ENCODE data around the gene DEFB114.
"Not testable (repeated sequence)": the region's sequence is repeated elsewhere in the genome, so short reads cannot be mapped to it uniquely, and the experiment has no call there.

Gene DEFB114

GRCh38 chr6:49964064-49964463, at the start of gene DEFB114:
Gene DEFB114 (minus strand): TSS chr6:49964164. CDS start chr6:49964105, 59 bp downstream.
- no peak for DNase-seq (ENCODE audit: low read depth in 3 of 3)

GRCh38 chr6:50007819-50008218, 43.9 kb upstream of the DEFB114 start:
- no peak for DNase-seq (ENCODE audit: low read depth in 3 of 3)

- DNase-seq (ENCODE audit: low read depth in 3 of 3) = no peak
Observed at GRCh38 chr6:50003139-50003538, 39.2 kb upstream of the DEFB114 start.

- DNase-seq (ENCODE audit: low read depth in 3 of 3) = no peak
Observed at GRCh38 chr6:49995278-49995677, 31.3 kb upstream of the DEFB114 start.

- DNase-seq (ENCODE audit: low read depth in 3 of 3) = no peak
Observed at GRCh38 chr6:49988900-49989299, 24.9 kb upstream of the DEFB114 start.

GRCh38 chr6:49987749-49988148, 23.8 kb upstream of the DEFB114 start:
- DNase-seq (ENCODE audit: low read depth in 3 of 3) = no peak

GRCh38 chr6:49986551-49986950, 22.6 kb upstream of the DEFB114 start:
- DNase-seq (ENCODE audit: low read depth in 3 of 3) = no peak

GRCh38 chr6:49982046-49982445, 18.1 kb upstream of the DEFB114 start:
- DNase-seq (ENCODE audit: low read depth in 3 of 3) = no peak

- no peak for DNase-seq (ENCODE audit: low read depth in 3 of 3)
Observed at GRCh38 chr6:49980898-49981297, 16.9 kb upstream of the DEFB114 start.

GRCh38 chr6:49979584-49979983, 15.6 kb upstream of the DEFB114 start:
- DNase-seq (ENCODE audit: low read depth in 3 of 3) = no peak

GRCh38 chr6:49978332-49979226, 14.6 kb upstream of the DEFB114 start:
- no peak for DNase-seq (ENCODE audit: low read depth in 3 of 3)

GRCh38 chr6:49969605-49970004, 5.6 kb upstream of the DEFB114 start, which contains the start of gene DEFB113:
Gene DEFB113 (minus strand): TSS chr6:49969625. CDS start chr6:49969625, 0 bp downstream.
- DNase-seq (ENCODE audit: low read depth in 3 of 3) = no peak

GRCh38 chr6:49966823-49967222, 2.9 kb upstream of the DEFB114 start:
- DNase-seq (ENCODE audit: low read depth in 3 of 3) = no peak

- no peak for DNase-seq (ENCODE audit: low read depth in 3 of 3)
Observed at GRCh38 chr6:49966334-49966733, 2.4 kb upstream of the DEFB114 start.

GRCh38 chr6:49958180-49958579, 5.8 kb downstream of the DEFB114 start:
- no peak for DNase-seq (ENCODE audit: low read depth in 3 of 3)

GRCh38 chr6:49955847-49956246, 8.1 kb downstream of the DEFB114 start:
- DNase-seq (ENCODE audit: low read depth in 3 of 3) = no peak

- DNase-seq (ENCODE audit: low read depth in 3 of 3) = no peak
Observed at GRCh38 chr6:49951926-49952325, 12.0 kb downstream of the DEFB114 start.

- no peak for DNase-seq (ENCODE audit: low read depth in 3 of 3)
Observed at GRCh38 chr6:49950415-49950751, 13.6 kb downstream of the DEFB114 start.

- no peak for DNase-seq (ENCODE audit: low read depth in 3 of 3)
Observed at GRCh38 chr6:49949062-49949461, 14.9 kb downstream of the DEFB114 start.

- DNase-seq (ENCODE audit: low read depth in 3 of 3) = no peak
Observed at GRCh38 chr6:49946835-49947234, 17.1 kb downstream of the DEFB114 start.

GRCh38 chr6:49944068-49944467, 19.9 kb downstream of the DEFB114 start:
- not testable (repeated sequence) for DNase-seq (ENCODE audit: low read depth in 3 of 3)

- DNase-seq (ENCODE audit: low read depth in 3 of 3) = no peak
Observed at GRCh38 chr6:49939993-49940498, 23.9 kb downstream of the DEFB114 start.

GRCh38 chr6:49937811-49938210, 26.2 kb downstream of the DEFB114 start:
- no peak for DNase-seq (ENCODE audit: low read depth in 3 of 3)
